Measurements from ENCODE around the gene COQ8A. TPM values are rescaled to one million over a fixed set of nuclear protein-coding genes. Genes with fewer than 3 reads are reported as not detected.

Gene COQ8A
- total and polyA plus RNA-seq, 2 experiments from 2014 or later = 45.1 to 59.7 TPM

DNA sequence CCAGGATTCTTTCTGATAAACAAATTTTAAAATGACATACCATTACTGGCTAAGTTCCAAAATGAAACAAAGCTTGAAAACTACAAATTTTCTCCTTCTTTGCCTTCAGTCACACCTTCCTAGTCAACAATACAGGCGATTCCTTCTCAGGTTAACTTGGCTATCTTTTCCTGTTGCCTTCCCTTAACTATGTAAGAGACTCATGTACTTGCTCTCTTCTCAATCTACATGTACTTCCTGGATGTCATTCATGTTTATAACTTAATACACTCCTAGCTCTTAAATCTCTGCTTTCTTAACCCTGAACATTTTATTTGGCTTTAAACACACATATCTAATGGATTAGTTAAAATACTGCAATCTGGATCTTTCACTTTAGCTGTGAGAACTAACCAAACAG lies 97.0 kb downstream of the COQ8A start:
- TF ChIP-seq, protein P1, sequence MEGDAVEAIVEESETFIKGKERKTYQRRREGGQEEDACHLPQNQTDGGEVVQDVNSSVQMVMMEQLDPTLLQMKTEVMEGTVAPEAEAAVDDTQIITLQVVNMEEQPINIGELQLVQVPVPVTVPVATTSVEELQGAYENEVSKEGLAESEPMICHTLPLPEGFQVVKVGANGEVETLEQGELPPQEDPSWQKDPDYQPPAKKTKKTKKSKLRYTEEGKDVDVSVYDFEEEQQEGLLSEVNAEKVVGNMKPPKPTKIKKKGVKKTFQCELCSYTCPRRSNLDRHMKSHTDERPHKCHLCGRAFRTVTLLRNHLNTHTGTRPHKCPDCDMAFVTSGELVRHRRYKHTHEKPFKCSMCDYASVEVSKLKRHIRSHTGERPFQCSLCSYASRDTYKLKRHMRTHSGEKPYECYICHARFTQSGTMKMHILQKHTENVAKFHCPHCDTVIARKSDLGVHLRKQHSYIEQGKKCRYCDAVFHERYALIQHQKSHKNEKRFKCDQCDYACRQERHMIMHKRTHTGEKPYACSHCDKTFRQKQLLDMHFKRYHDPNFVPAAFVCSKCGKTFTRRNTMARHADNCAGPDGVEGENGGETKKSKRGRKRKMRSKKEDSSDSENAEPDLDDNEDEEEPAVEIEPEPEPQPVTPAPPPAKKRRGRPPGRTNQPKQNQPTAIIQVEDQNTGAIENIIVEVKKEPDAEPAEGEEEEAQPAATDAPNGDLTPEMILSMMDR (IDR thresholded peaks at IDR 0.05; ENCODE audit: low read depth, low read length) = no peak
- H3K4me1 ChIP-seq (ENCODE audit: low read depth) = no peaks in the 10 kb centered on the region
- no peak for DNase-seq (ENCODE audit: low read depth in 1 of 2, low spot score in 1 of 2)
- no peaks in the 10 kb centered on the region for H3K27me3 ChIP-seq
- H3K27ac ChIP-seq = no peak overlapping the region
- no peak overlapping the region for H3K4me3 ChIP-seq
- H3K9me3 ChIP-seq (ENCODE audit: low read depth) = no peaks in the 10 kb centered on the region
- H3K36me3 ChIP-seq = peaks cover 25% of the 10 kb centered on the region

Other genes starting within 250 kb of the COQ8A start
- 4.5 and 12.0 TPM in 2 replicates for gene ITPKB, start 201.0 kb upstream of the COQ8A start, total RNA-seq
- gene ITPKB, start 201.0 kb upstream of the COQ8A start, polyA plus RNA-seq = 3.8 and 7.2 TPM in 2 replicates
- 34.8 and 41.3 TPM in 2 replicates for gene PSEN2, start 69.7 kb upstream of the COQ8A start, total RNA-seq
- 16.4 and 31.1 TPM in 2 replicates for gene PSEN2, start 69.7 kb upstream of the COQ8A start, polyA plus RNA-seq

All from cardiac muscle cell (in vitro differentiated cells and primary cell).